SK-N-MC (cell line): Measurements from ENCODE around the gene NOP16.
A peak's percentile ranks its signal among the peaks of the same experiment; 100 is the strongest.

Source experiments
- EZH2 ChIP-seq: fragments of 200-600 bp; sonication (generic); IDR thresholded peaks from one replicate; pipeline ENCODE4 v1.6.1; 2017; ENCODE audit warnings: antibody characterized with exemption
- FOXP2 ChIP-seq: optimal IDR thresholded peaks from 2 replicates; pipeline ENCODE3; 2011; ENCODE audit warnings: mild to moderate bottlenecking, moderate library complexity; ENCODE audit not compliant: insufficient read depth; ENCODE audit errors: extremely low read length, control extremely low read depth
- POLR2AphosphoS5 ChIP-seq: IDR thresholded peaks from 2 replicates; pipeline ENCODE4 v1.6.1; 2012; ENCODE audit warnings: mild to moderate bottlenecking, low read depth, low read length, borderline replicate concordance

DNA sequence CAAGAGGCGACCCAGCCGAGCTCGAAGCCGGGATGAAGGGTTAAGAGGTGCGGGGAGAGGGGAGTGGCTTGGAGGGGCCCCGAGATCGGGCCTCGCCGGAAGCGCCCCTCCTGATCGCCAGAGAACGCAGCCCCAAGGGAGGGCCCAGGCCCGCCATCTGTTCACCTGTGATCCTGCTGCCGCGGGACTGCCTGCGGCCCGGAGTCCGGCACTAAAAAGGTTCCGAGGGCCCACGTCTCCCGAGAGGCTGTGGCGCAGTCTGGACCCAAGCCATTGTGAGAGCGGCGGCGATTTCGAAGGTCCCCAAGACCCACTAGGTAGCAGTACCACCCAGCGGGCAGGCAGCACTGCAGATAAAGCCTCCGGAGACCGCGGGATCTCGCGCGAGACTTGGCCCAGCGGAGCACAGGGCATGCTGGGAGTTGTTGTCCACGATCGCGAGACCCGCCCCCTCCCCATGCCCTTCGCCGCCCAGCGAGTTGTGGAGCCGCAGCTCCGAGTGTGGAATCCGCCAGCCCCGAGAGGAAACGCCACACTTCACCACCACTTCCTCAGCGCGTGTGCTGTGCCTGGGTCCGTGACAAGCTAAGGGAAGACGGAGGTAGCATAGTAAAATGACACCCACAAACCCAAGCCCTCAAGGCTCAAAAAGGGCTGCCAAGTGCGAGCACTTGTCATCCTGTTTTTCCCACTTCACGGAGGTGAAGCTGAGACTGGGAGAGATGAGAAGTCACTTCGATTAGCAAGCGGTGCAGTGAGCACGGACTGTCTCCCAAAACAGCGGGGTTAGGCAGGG, 26.8 kb downstream of the NOP16 start, which contains the start of gene KIAA1191:
- TF ChIP-seq EZH2 = no peak
- peak; percentile 99 for TF ChIP-seq POLR2AphosphoS5
- TF ChIP-seq FOXP2 = peak; percentile 96
